CD4-positive, alpha-beta T cell (primary cell): ENCODE results near the gene LRRC38. TPM values are rescaled to one million over a fixed set of nuclear protein-coding genes. Genes with fewer than 3 reads are reported as not detected.

Experiments used
- ATAC-seq: fragments of 200-7000 bp; cut with Tn5 transposase; one replicate; pipeline ENCODE4 v1.10.0; 2022; ENCODE audit warnings: mild to moderate bottlenecking; ENCODE audit not compliant: poor library complexity
- CTCF ChIA-PET: fragments of 350-600 bp; sonication (Branson Sonifier 250); formaldehyde crosslinking; loops from one replicate; lab custom pipeline; 2021; ENCODE audit warnings: antibody characterized with exemption, inconsistent platforms; lab: Charles Lee
- POLR2A ChIA-PET: fragments of 350-600 bp; sonication (Branson Sonifier 250); formaldehyde crosslinking; loops from one replicate; lab custom pipeline; 2021; ENCODE audit warnings: antibody characterized with exemption, inconsistent platforms; lab: Charles Lee
- DNase-seq, 14 experiments: peaks; one replicate each; pipeline ENCODE4 v3.0.0-alpha.2; 2013 to 2020; ENCODE audit warnings: mixed read lengths in 2 of 14
- H3K27ac ChIP-seq, 2 donors: one replicate each; pipeline versions ENCODE4 v1.5.1 to v1.7.0; 2013; ENCODE audit warnings: low read length in 2 of 2, low read depth in 1 of 2, mild to moderate bottlenecking in 1 of 2
- H3K27me3 ChIP-seq, 2 experiments: 1 replicate in 1 of 2; 2 replicates in 1 of 2; pipeline versions ENCODE4 v1.6.1 to v1.7.0; 2013; ENCODE audit warnings: low read length in 2 of 2, control low read depth in 1 of 2, mild to moderate bottlenecking in 1 of 2, moderate library complexity in 1 of 2; ENCODE audit not compliant: insufficient read depth in 2 of 2, control insufficient read depth in 1 of 2
- H3K36me3 ChIP-seq: one replicate; pipeline ENCODE4 v1.6.1; 2013; ENCODE audit warnings: low read length, control low read depth; ENCODE audit not compliant: insufficient read depth
- H3K4me1 ChIP-seq: one replicate; pipeline ENCODE4 v1.6.1; 2013; ENCODE audit warnings: low read length, control low read depth; ENCODE audit not compliant: insufficient read depth
- H3K4me3 ChIP-seq: one replicate; pipeline ENCODE4 v1.5.1; 2013; ENCODE audit warnings: mild to moderate bottlenecking, low read length, moderate library complexity
- H3K9me3 ChIP-seq, 2 experiments: 1 replicate in 1 of 2; 2 replicates in 1 of 2; pipeline versions ENCODE4 v1.6.1 to v1.7.0; 2013; ENCODE audit warnings: low read length in 2 of 2, mild to moderate bottlenecking in 2 of 2, control low read depth in 1 of 2, moderate library complexity in 1 of 2; ENCODE audit not compliant: control insufficient read depth in 1 of 2, insufficient read depth in 1 of 2
- H3K27ac Mint-ChIP-seq: one replicate; pipeline ENCODE4 v1.8.0; 2020; ENCODE audit warnings: mixed read lengths
- H3K27me3 Mint-ChIP-seq: one replicate; pipeline ENCODE4 v1.8.0; 2021; ENCODE audit warnings: mixed read lengths
- H3K36me3 Mint-ChIP-seq: one replicate; pipeline ENCODE4 v1.8.0; 2021; ENCODE audit warnings: low read depth, mixed read lengths
- H3K4me1 Mint-ChIP-seq: one replicate; pipeline ENCODE4 v1.8.0; 2021; ENCODE audit warnings: low read depth, mixed read lengths
- H3K4me3 Mint-ChIP-seq: one replicate; pipeline ENCODE4 v1.8.0; 2020; ENCODE audit warnings: mild to moderate bottlenecking, mixed read lengths
- H3K9me3 Mint-ChIP-seq: one replicate; pipeline ENCODE4 v1.8.0; 2020; ENCODE audit warnings: mixed read lengths
- CTCF ChIP-seq: fragments of 200-600 bp; IDR thresholded peaks from one replicate; pipeline ENCODE4 v1.8.0; 2022; ENCODE audit warnings: antibody characterized with exemption, mild to moderate bottlenecking
- intact Hi-C, 2 experiments: fragments of 100-400 bp; cut with DNase I in 1 of 2; cut with micrococcal nuclease in 1 of 2; formaldehyde crosslinking; loops; one replicate each; pipeline versions ENCODE4 v1.15.1 to v1.9.0; 2023 to 2025; cut with DNase I, micrococcal nuclease
- total RNA-seq, 174 experiments: library from RNA in 2 of 174; stranded (reverse) in 2 of 174; gene quantifications; one replicate each; pipeline ENCODE4 v1.2.3 and lab custom pipeline; 2021 to 2026

The LRRC38 gene
- total RNA-seq, 2 experiments from 2014 or later: not detected

- Mint-ChIP-seq H3K27me3 (peaks cover 60% of the 10 kb centered on the region), H3K27ac (no peak overlapping the region), H3K4me3 (no peak overlapping the region), H3K4me1 (no peaks in the 10 kb centered on the region), H3K9me3 (no peaks in the 10 kb centered on the region), H3K36me3 (no peaks in the 10 kb centered on the region)
- ATAC-seq (no peak), DNase-seq (no peak)
- Histone ChIP-seq H3K4me3 (no peak overlapping the region), H3K27ac (no peak overlapping the region), H3K9me3 (peaks cover 0 to 6% of the 10 kb centered on the region in 2 experiments), H3K4me1 (no peaks in the 10 kb centered on the region), H3K36me3 (no peaks in the 10 kb centered on the region), H3K27me3 (peaks cover 25% of the 10 kb centered on the region in 2 experiments)
- CTCF ChIA-PET: no interaction called here
- POLR2A ChIA-PET: no interaction called here
- no peak for TF ChIP-seq CTCF
- intact Hi-C loops: no loop called here
Measured at GRCh38 chr1:13513063-13513894, 524 bp downstream of the LRRC38 start.

GRCh38 chr1:13512472-13512871 is 1.3 kb downstream of the LRRC38 start:
- Mint-ChIP-seq H3K27me3 (peaks cover 52% of the 10 kb centered on the region), H3K27ac (no peak overlapping the region), H3K36me3 (no peaks in the 10 kb centered on the region), H3K4me3 (no peak overlapping the region), H3K4me1 (no peaks in the 10 kb centered on the region), H3K9me3 (no peaks in the 10 kb centered on the region)
- DNase-seq (no peak), ATAC-seq (no peak)
- H3K36me3 ChIP-seq: no peaks in the 10 kb centered on the region
- H3K4me3 ChIP-seq: no peak overlapping the region
- TF ChIP-seq CTCF: no peak
- CTCF ChIA-PET: no interaction called here
- intact Hi-C loops: no loop called here
- H3K4me1 ChIP-seq: no peaks in the 10 kb centered on the region
- H3K9me3 ChIP-seq: no peaks in the 10 kb centered on the region
- peaks cover 25% of the 10 kb centered on the region in 2 experiments for H3K27me3 ChIP-seq
- no peak overlapping the region for H3K27ac ChIP-seq
- POLR2A ChIA-PET: no interaction called here

GRCh38 chr1:13510499-13510898 is 3.3 kb downstream of the LRRC38 start:
- no peaks in the 10 kb centered on the region for H3K4me1 Mint-ChIP-seq
- ATAC-seq: no peak
- intact Hi-C loops: no loop called here
- H3K9me3 Mint-ChIP-seq: no peaks in the 10 kb centered on the region
- H3K4me1 ChIP-seq: no peaks in the 10 kb centered on the region
- TF ChIP-seq CTCF: no peak
- H3K27me3 ChIP-seq: peaks cover 20 to 25% of the 10 kb centered on the region in 2 experiments
- no peak for DNase-seq
- no peaks in the 10 kb centered on the region for H3K36me3 Mint-ChIP-seq
- H3K36me3 ChIP-seq: no peaks in the 10 kb centered on the region
- no peak overlapping the region for H3K27ac ChIP-seq
- ChIA-PET CTCF (no interaction called here), POLR2A (no interaction called here)
- H3K9me3 ChIP-seq: no peaks in the 10 kb centered on the region
- H3K27ac Mint-ChIP-seq: no peak overlapping the region
- H3K27me3 Mint-ChIP-seq: peaks cover 34% of the 10 kb centered on the region
- no peak overlapping the region for H3K4me3 ChIP-seq
- H3K4me3 Mint-ChIP-seq: no peak overlapping the region
